Measurements from ENCODE around the gene IVNS1ABP.

- TF ChIP-seq, protein P1, sequence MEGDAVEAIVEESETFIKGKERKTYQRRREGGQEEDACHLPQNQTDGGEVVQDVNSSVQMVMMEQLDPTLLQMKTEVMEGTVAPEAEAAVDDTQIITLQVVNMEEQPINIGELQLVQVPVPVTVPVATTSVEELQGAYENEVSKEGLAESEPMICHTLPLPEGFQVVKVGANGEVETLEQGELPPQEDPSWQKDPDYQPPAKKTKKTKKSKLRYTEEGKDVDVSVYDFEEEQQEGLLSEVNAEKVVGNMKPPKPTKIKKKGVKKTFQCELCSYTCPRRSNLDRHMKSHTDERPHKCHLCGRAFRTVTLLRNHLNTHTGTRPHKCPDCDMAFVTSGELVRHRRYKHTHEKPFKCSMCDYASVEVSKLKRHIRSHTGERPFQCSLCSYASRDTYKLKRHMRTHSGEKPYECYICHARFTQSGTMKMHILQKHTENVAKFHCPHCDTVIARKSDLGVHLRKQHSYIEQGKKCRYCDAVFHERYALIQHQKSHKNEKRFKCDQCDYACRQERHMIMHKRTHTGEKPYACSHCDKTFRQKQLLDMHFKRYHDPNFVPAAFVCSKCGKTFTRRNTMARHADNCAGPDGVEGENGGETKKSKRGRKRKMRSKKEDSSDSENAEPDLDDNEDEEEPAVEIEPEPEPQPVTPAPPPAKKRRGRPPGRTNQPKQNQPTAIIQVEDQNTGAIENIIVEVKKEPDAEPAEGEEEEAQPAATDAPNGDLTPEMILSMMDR (IDR thresholded peaks at IDR 0.05) = no peak
- TF ChIP-seq POLR2A (IDR thresholded peaks at IDR 0.05) = no peak
- no peak for TF ChIP-seq POLR2AphosphoS5 (IDR thresholded peaks at IDR 0.05)
These were observed 33.0 kb upstream of the IVNS1ABP start for GRCh38 chr1:185350027-185350442.
